ENCODE data around the gene TSPAN9. TPM values are rescaled to one million over a fixed set of nuclear protein-coding genes. Genes with fewer than 3 reads are reported as not detected.

Gene TSPAN9
- total RNA-seq, 2 donors from 2014 or later = 41.9 to 50.0 TPM

DNA sequence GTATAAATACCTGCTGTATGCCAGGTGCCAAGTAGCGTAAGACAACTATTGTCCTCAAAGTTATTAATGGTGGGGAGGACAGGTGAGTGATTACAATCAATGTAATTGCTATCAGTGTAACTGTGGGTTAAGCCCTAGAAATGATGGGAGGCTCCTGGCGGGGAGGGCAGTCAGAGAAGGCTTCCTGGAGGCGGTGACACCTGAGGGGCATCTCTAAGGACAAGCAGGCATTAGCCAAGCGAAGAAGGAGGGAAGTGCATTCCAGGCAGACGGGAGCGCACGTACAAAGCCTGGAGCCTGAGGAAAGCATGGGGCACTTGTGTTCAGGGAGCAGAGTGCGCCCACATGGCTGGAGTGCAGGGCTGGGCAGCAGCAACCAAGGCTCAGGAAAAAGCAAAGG lies 230.9 kb downstream of the TSPAN9 start:
- no peaks in the 10 kb centered on the region for H3K27me3 ChIP-seq (replicated peaks; ENCODE audit: insufficient read depth)
- H3K4me1 ChIP-seq (replicated peaks) = no peaks in the 10 kb centered on the region
- H3K9me3 ChIP-seq = no peaks in the 10 kb centered on the region
- intact Hi-C loops (cut with DNase I) = no loop called here
- no peaks in the 10 kb centered on the region for H3K36me3 ChIP-seq
- no peak overlapping the region for H3K4me3 ChIP-seq
- WGBS = 89% methylated on average over 8 of the region's 8 CpGs
- TF ChIP-seq POLR2AphosphoS5 (IDR thresholded peaks at IDR 0.05) (no peak), POLR2A (IDR thresholded peaks at IDR 0.05) (no peak)
- TF ChIP-seq, protein P1, sequence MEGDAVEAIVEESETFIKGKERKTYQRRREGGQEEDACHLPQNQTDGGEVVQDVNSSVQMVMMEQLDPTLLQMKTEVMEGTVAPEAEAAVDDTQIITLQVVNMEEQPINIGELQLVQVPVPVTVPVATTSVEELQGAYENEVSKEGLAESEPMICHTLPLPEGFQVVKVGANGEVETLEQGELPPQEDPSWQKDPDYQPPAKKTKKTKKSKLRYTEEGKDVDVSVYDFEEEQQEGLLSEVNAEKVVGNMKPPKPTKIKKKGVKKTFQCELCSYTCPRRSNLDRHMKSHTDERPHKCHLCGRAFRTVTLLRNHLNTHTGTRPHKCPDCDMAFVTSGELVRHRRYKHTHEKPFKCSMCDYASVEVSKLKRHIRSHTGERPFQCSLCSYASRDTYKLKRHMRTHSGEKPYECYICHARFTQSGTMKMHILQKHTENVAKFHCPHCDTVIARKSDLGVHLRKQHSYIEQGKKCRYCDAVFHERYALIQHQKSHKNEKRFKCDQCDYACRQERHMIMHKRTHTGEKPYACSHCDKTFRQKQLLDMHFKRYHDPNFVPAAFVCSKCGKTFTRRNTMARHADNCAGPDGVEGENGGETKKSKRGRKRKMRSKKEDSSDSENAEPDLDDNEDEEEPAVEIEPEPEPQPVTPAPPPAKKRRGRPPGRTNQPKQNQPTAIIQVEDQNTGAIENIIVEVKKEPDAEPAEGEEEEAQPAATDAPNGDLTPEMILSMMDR (IDR thresholded peaks at IDR 0.05) = no peak
- no peak overlapping the region for H3K27ac ChIP-seq
- no peak for DNase-seq (ENCODE audit: low spot score)

GRCh38 chr12:3308609-3309008 lies 231.4 kb downstream of the TSPAN9 start:
- Histone ChIP-seq H3K4me3 (no peak overlapping the region), H3K27ac (no peak overlapping the region), H3K4me1 (replicated peaks) (no peaks in the 10 kb centered on the region), H3K27me3 (replicated peaks; ENCODE audit: insufficient read depth) (no peaks in the 10 kb centered on the region), H3K36me3 (no peaks in the 10 kb centered on the region), H3K9me3 (no peaks in the 10 kb centered on the region)
- TF ChIP-seq POLR2AphosphoS5 (IDR thresholded peaks at IDR 0.05) = no peak
- WGBS = 82% methylated on average over 9 of the region's 9 CpGs
- DNase-seq (ENCODE audit: low spot score) = no peak
- intact Hi-C loops (cut with DNase I) = no loop called here

DNA sequence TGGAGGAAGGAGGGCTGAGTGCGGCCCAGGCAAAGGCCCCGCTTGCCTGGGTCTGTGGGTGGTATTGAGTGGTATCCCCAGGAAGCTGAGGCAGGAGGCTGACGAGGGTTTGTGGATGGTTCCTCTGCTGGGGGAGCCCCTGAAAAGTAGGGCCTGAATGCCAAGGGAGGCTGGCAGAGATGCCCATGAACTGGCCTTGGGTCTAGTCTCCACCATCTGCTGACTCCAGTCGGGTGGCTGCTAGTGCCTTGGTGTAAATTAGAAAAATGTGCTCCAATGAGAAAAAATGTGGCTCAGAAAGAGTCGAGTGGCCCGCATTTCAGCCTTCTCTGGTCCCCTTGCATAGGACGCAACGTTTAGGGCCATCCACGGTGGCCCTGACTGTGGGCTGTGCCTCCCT lies 232.6 kb downstream of the TSPAN9 start:
- H3K36me3 ChIP-seq = no peaks in the 10 kb centered on the region
- H3K9me3 ChIP-seq = no peaks in the 10 kb centered on the region
- H3K4me1 ChIP-seq (replicated peaks) = peaks cover 2% of the 10 kb centered on the region
- TF ChIP-seq POLR2AphosphoS5 (IDR thresholded peaks at IDR 0.05) = no peak
- WGBS = 96% methylated on average over 9 of the region's 9 CpGs
- no peaks in the 10 kb centered on the region for H3K27me3 ChIP-seq (replicated peaks; ENCODE audit: insufficient read depth)
- H3K4me3 ChIP-seq = no peak overlapping the region
- no peak overlapping the region for H3K27ac ChIP-seq
- intact Hi-C loops (cut with DNase I) = no loop called here
- DNase-seq (ENCODE audit: low spot score) = no peak

DNA sequence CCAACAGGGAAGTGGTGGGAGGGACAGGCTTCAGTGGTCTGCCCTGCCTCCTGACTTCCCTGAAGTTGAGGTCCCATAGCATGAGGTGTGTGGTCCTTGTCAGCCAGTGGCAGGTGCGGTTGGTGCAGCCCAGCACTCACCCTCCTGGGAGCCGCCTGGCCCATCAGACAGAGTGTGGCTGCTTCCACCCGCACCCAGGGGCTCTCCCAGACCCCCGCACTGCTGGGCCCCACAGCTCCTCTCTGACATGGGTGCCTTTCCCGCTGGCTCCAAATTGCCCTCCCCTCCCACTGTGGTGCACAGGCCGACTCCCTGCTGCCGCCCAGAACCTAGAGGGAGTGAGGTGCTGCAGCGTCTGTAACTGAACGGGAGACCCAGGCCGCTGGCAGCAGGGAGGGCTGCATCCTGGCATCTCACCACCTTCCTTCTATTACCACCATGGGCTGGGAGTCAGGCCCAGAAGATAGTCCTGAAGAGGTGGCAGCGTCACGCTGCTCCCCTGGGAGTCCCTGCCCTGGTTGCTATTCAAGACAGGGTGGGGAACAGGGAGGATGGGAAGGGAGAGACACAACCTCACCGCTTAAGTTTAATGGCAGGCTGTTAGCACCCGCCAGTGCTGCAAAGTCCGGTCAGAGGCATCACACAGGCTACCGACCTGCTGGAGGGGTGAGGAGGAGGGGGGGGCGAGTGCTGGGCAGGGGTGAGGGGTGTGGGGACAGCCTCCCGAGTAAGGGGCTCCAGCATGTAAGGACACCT lies 233.3 kb downstream of the TSPAN9 start:
- Histone ChIP-seq H3K4me3 (no peak overlapping the region), H3K9me3 (no peaks in the 10 kb centered on the region), H3K4me1 (replicated peaks) (peaks cover 6% of the 10 kb centered on the region), H3K27ac (no peak overlapping the region), H3K27me3 (replicated peaks; ENCODE audit: insufficient read depth) (no peaks in the 10 kb centered on the region), H3K36me3 (no peaks in the 10 kb centered on the region)
- intact Hi-C loops (cut with DNase I) = no loop called here
- DNase-seq (ENCODE audit: low spot score) = no peak
- 75% methylated on average over 18 of the region's 18 CpGs for WGBS
- TF ChIP-seq POLR2A (IDR thresholded peaks at IDR 0.05) (no peak), POLR2AphosphoS5 (IDR thresholded peaks at IDR 0.05) (no peak)
- TF ChIP-seq, protein P1 (IDR thresholded peaks at IDR 0.05) = no peak

DNA sequence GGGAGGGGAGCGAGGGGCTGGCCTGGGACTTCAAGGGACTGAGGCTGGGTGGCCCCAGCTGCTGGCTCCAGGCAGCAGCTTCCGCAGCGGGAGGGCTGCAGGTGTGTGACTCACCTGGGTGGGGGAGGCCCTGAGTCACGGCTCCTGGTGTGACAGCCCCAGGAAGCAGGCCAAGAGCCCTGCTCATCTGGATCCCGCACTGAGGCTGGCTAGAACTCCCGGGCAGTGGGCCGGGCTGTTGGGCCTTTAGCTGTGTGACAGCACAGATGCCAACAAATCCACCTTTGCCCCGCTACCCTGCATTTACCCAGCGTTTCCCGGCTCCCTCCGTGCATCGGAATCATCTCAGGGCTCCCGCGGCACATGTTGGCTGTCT lies 233.8 kb downstream of the TSPAN9 start:
- Histone ChIP-seq H3K9me3 (no peaks in the 10 kb centered on the region), H3K4me3 (no peak overlapping the region), H3K36me3 (no peaks in the 10 kb centered on the region), H3K27me3 (replicated peaks; ENCODE audit: insufficient read depth) (no peaks in the 10 kb centered on the region), H3K27ac (no peak overlapping the region), H3K4me1 (replicated peaks) (peaks cover 10% of the 10 kb centered on the region)
- intact Hi-C loops (cut with DNase I) = no loop called here
- TF ChIP-seq POLR2A (IDR thresholded peaks at IDR 0.05) = no peak
- peak; percentile 67 for TF ChIP-seq POLR2AphosphoS5 (IDR thresholded peaks at IDR 0.05)
- 53% methylated on average over 13 of the region's 14 CpGs for WGBS
- peak; percentile 75 for DNase-seq (ENCODE audit: low spot score)

- peaks cover 10% of the 10 kb centered on the region for H3K4me1 ChIP-seq (replicated peaks)
- 79% methylated on average over 14 of the region's 14 CpGs for WGBS
- no peak for DNase-seq (ENCODE audit: low spot score)
- H3K27ac ChIP-seq = no peak overlapping the region
- no peaks in the 10 kb centered on the region for H3K9me3 ChIP-seq
- TF ChIP-seq, protein P1 (IDR thresholded peaks at IDR 0.05) = no peak
- TF ChIP-seq POLR2AphosphoS5 (IDR thresholded peaks at IDR 0.05) = no peak
- no peak for TF ChIP-seq POLR2A (IDR thresholded peaks at IDR 0.05)
- no peaks in the 10 kb centered on the region for H3K27me3 ChIP-seq (replicated peaks; ENCODE audit: insufficient read depth)
- no peaks in the 10 kb centered on the region for H3K36me3 ChIP-seq
- no peak overlapping the region for H3K4me3 ChIP-seq
- intact Hi-C loops (cut with DNase I) = no loop called here
These were observed 234.4 kb downstream of the TSPAN9 start for GRCh38 chr12:3311491-3312103.
